ENCODE measurements around the gene MAN2B2.

- TF ChIP-seq SIN3A (IDR thresholded peaks at IDR 0.05; ENCODE audit: borderline replicate concordance, insufficient read depth, low read depth, low read length) = no peak
- TF ChIP-seq CTCF (IDR thresholded peaks at IDR 0.05) = no peak
- TF ChIP-seq REST (IDR thresholded peaks at IDR 0.05; ENCODE audit: insufficient read depth in 1 of 2, low read depth in 2 of 2, low read length in 1 of 2) = no peak
- TF ChIP-seq POLR2AphosphoS5 (IDR thresholded peaks at IDR 0.05; ENCODE audit: low read depth, low read length) = no peak
Measured at GRCh38 chr4:6641164-6641970, 66.4 kb downstream of the MAN2B2 start.

Data from Panc1 (cell line).